Endothelial cell of umbilical vein (primary cell): ENCODE results near the gene RASAL1. TPM values are rescaled to one million over a fixed set of nuclear protein-coding genes. Genes with fewer than 3 reads are reported as not detected.

Experiments
- BruUV-seq: library from RNA; stranded (reverse); fragments of 400-500 nt; replicated peaks from 2 replicates; lab custom pipeline; 2021; lab: Mats Ljungman, UMichigan
- CTCF ChIA-PET: fragments of 300-600, 350-600 bp; sonication (Branson Sonifier 250); formaldehyde crosslinking; loops from one replicate; lab custom pipeline; 2021; ENCODE audit warnings: antibody characterized with exemption, inconsistent platforms; lab: Charles Lee
- POLR2A ChIA-PET: fragments of 300-600, 350-600 bp; sonication (Branson Sonifier 250); formaldehyde crosslinking; loops from one replicate; lab custom pipeline; 2021; ENCODE audit warnings: antibody characterized with exemption, inconsistent platforms; lab: Charles Lee
- DNase-seq: peaks from one replicate; pipeline ENCODE4 v3.0.0-alpha.2; 2011; ENCODE audit warnings: low read depth, low spot score
- FAIRE-seq: peaks from 2 replicates; lab custom pipeline; 2011; peaks lifted over from hg19 to GRCh38; lab: Jason Lieb, UNC
- H2AFZ ChIP-seq: 2 replicates; pipeline ENCODE4 v1.6.0; 2012; ENCODE audit warnings: low read depth, low read length, control low read depth, inconsistent platforms
- H3K27ac ChIP-seq: 2 replicates; pipeline ENCODE4 v1.5.1; 2011; ENCODE audit warnings: low read depth, mild to moderate bottlenecking, control low read depth, low read length, moderate library complexity; ENCODE audit not compliant: insufficient read depth
- H3K27me3 ChIP-seq, 2 experiments: 2 replicates each; pipeline versions ENCODE4 v1.6.0 to v1.6.1; 2011; ENCODE audit warnings: low read length in 2 of 2, mixed read lengths in 1 of 2; ENCODE audit not compliant: control insufficient read depth in 2 of 2, insufficient read depth in 2 of 2
- H3K36me3 ChIP-seq, 2 experiments: 2 replicates in 1 of 2; 3 replicates in 1 of 2; pipeline ENCODE4 v1.5.1; 2011; ENCODE audit warnings: low read length in 2 of 2, mild to moderate bottlenecking in 1 of 2, moderate library complexity in 1 of 2; ENCODE audit not compliant: control insufficient read depth in 2 of 2, insufficient read depth in 2 of 2; ENCODE audit errors: extremely low read depth in 1 of 2
- H3K4me1 ChIP-seq: 3 replicates; pipeline ENCODE4 v1.5.1; 2011; ENCODE audit warnings: mild to moderate bottlenecking, low read length; ENCODE audit not compliant: control insufficient read depth, insufficient read depth; ENCODE audit errors: extremely low read depth
- H3K4me2 ChIP-seq: 2 replicates; pipeline ENCODE4 v1.6.1; 2011; ENCODE audit warnings: low read length, control low read depth, mixed read lengths; ENCODE audit not compliant: insufficient read depth
- H3K4me3 ChIP-seq, 3 experiments: fragments of 200-600 bp in 1 of 3; sonication (generic), shearing (Covaris generic) in 1 of 3; replicated peaks in 1 of 3; 2 replicates each; pipeline ENCODE4 v1.5.1; 2011 to 2016; ENCODE audit warnings: control low read depth in 3 of 3, low read length in 3 of 3, mild to moderate bottlenecking in 2 of 3, inconsistent platforms in 1 of 3, low read depth in 1 of 3, moderate library complexity in 1 of 3; ENCODE audit not compliant: insufficient read depth in 1 of 3
- H3K79me2 ChIP-seq: 2 replicates; pipeline ENCODE4 v1.6.0; 2012; ENCODE audit warnings: low read length, inconsistent platforms; ENCODE audit not compliant: control insufficient read depth, insufficient read depth
- H3K9ac ChIP-seq: replicated peaks from 2 replicates; pipeline ENCODE3; 2011; ENCODE audit warnings: low read length, control low read depth; ENCODE audit not compliant: insufficient read depth; ENCODE audit errors: extremely low read depth
- H3K9me1 ChIP-seq: replicated peaks from 3 replicates; pipeline ENCODE4 v1.6.0; 2011; ENCODE audit warnings: mild to moderate bottlenecking, low read length; ENCODE audit not compliant: control insufficient read depth, insufficient read depth; ENCODE audit errors: extremely low read depth
- H3K9me3 ChIP-seq: replicated peaks from 2 replicates; pipeline ENCODE4 v1.5.1; 2012; ENCODE audit warnings: low read length, inconsistent platforms; ENCODE audit not compliant: control insufficient read depth, insufficient read depth
- H4K20me1 ChIP-seq: replicated peaks from 2 replicates; pipeline ENCODE3; 2011; ENCODE audit warnings: mild to moderate bottlenecking, low read length; ENCODE audit not compliant: control insufficient read depth, insufficient read depth; ENCODE audit errors: extremely low read depth
- EZH2 ChIP-seq: IDR thresholded peaks from 2 replicates; pipeline ENCODE4 v1.6.1; 2012; ENCODE audit warnings: borderline replicate concordance, low read depth, mild to moderate bottlenecking, moderate library complexity, low read length, inconsistent platforms; ENCODE audit not compliant: severe bottlenecking
- FOS ChIP-seq: IDR thresholded peaks from 2 replicates; pipeline ENCODE4 v1.6.1; 2011; ENCODE audit warnings: mild to moderate bottlenecking, low read length, moderate library complexity, borderline replicate concordance; ENCODE audit not compliant: insufficient read depth
- GATA2 ChIP-seq: IDR thresholded peaks from 2 replicates; pipeline ENCODE4 v1.7.0; 2011; ENCODE audit warnings: low read depth, mild to moderate bottlenecking, moderate library complexity, mixed read lengths, low read length; ENCODE audit not compliant: insufficient read length, insufficient read depth
- JUN ChIP-seq: IDR thresholded peaks from 2 replicates; pipeline ENCODE4 v1.6.1; 2011; ENCODE audit warnings: borderline replicate concordance, low read depth; ENCODE audit not compliant: insufficient read length, insufficient read depth
- MYC ChIP-seq: IDR thresholded peaks from one replicate; pipeline ENCODE4 v1.6.1; 2011; ENCODE audit warnings: mild to moderate bottlenecking, low read depth, low read length
- POLR2A ChIP-seq: IDR thresholded peaks from 2 replicates; pipeline ENCODE4 v1.6.1; 2012; ENCODE audit warnings: low read depth, mild to moderate bottlenecking, control low read depth, low read length
- POLR2AphosphoS5 ChIP-seq: IDR thresholded peaks from 2 replicates; pipeline ENCODE4 v1.6.1; 2012; ENCODE audit warnings: low read depth, mild to moderate bottlenecking, control low read depth, low read length, moderate library complexity; ENCODE audit not compliant: insufficient read depth
- dilution Hi-C: fragments of 300-500 bp; cut with MboI; formaldehyde crosslinking; loops from one replicate; pipeline ENCODE4 v1.15.0; 2019; ENCODE audit warnings: low sequenced_read_pairs; ENCODE audit not compliant: extremely low pct_ligation_motif_present
- intact Hi-C: fragments of 100-400 bp; cut with micrococcal nuclease; formaldehyde crosslinking; loops from one replicate; pipeline ENCODE4 v1.10.0; 2022
- polyA plus RNA-seq, 4 experiments: library from polyadenylated mRNA; depleted of rRNA in 3 of 4; stranded (reverse) in 3 of 4; unstranded in 1 of 4; fragments of >200 nt; gene quantifications; 2 replicates each; pipeline versions ENCODE4 v1.2.1 to v1.2.3, GENCODE V29; 2011 to 2012; ENCODE audit warnings: missing spikeins in 1 of 4
- total RNA-seq: library from RNA; stranded (reverse); gene quantifications from 2 replicates; pipeline ENCODE4 v1.2.3, GENCODE V29; 2021
- TF ChIP-seq, protein P1 (sequence below), 2 donors: IDR thresholded peaks; 1 replicate in 1 of 2; 2 replicates in 1 of 2; pipeline ENCODE4 v1.5.1; 2011; ENCODE audit warnings: low read length in 2 of 2, mild to moderate bottlenecking in 2 of 2, moderate library complexity in 2 of 2, control low read depth in 1 of 2, inconsistent platforms in 1 of 2, low read depth in 1 of 2; ENCODE audit not compliant: insufficient read depth in 1 of 2; ENCODE audit errors: extremely low read depth in 1 of 2
- TF ChIP-seq, protein P2 (sequence below): IDR thresholded peaks from 2 replicates; pipeline ENCODE4 v1.6.1; 2011; ENCODE audit not compliant: insufficient read depth, insufficient read length

The RASAL1 gene
- total and polyA plus RNA-seq, 2 donors (not counting 3 experiments of a cell fraction or from before 2014, with no cell fraction given) = not detected

DNA sequence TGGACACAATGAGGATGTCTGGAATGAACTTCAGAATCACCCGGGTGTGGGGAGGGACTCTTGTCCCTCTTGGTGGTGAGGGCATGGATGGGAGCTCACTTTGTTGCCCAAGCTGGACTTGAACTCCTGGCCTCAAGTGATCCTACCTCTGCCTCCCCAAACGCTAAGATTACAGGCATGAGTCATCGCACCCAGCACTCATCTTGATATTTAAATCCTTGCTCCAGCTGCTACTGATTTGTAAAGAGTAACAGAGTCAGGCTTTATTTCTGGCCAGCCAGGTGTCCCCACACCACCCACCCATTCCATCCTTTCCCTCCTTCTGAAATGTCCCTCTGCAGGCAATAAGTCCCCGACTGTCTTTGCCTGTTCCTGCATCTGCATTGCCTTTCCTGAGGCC lies 44.8 kb upstream of the RASAL1 start:
- no TSS peak for BruUV-seq
- H3K27ac ChIP-seq = no peak overlapping the region
- POLR2A ChIA-PET = interaction anchor here (0.6 kb wide), 1 partner anchor 18 kb away, joined by 5 read pairs; no protein-coding TSS in a partner anchor
- H3K9me3 ChIP-seq = no peaks in the 10 kb centered on the region
- DNase-seq (no peak), FAIRE-seq (no peak)
- no peaks in the 10 kb centered on the region for H4K20me1 ChIP-seq
- no peak overlapping the region for H3K4me2 ChIP-seq
- no peak overlapping the region for H3K4me3 ChIP-seq
- H3K9me1 ChIP-seq = no peaks in the 10 kb centered on the region
- H3K36me3 ChIP-seq = peaks cover 10 to 32% of the 10 kb centered on the region in 2 experiments
- peaks cover 33% of the 10 kb centered on the region for H3K79me2 ChIP-seq
- CTCF ChIA-PET = interaction anchor here (0.6 kb wide), 1 partner anchor 467 kb away, joined by 3 read pairs; no protein-coding TSS in a partner anchor
- H2AFZ ChIP-seq = no peak overlapping the region
- intact Hi-C loops = loop anchor here (2.0 kb wide), 1 partner anchor 18 kb away; no protein-coding TSS in a partner anchor
- TF ChIP-seq MYC (no peak), POLR2AphosphoS5 (no peak), POLR2A (no peak), GATA2 (no peak), FOS (no peak), EZH2 (no peak), JUN (no peak)
- TF ChIP-seq, protein P1, sequence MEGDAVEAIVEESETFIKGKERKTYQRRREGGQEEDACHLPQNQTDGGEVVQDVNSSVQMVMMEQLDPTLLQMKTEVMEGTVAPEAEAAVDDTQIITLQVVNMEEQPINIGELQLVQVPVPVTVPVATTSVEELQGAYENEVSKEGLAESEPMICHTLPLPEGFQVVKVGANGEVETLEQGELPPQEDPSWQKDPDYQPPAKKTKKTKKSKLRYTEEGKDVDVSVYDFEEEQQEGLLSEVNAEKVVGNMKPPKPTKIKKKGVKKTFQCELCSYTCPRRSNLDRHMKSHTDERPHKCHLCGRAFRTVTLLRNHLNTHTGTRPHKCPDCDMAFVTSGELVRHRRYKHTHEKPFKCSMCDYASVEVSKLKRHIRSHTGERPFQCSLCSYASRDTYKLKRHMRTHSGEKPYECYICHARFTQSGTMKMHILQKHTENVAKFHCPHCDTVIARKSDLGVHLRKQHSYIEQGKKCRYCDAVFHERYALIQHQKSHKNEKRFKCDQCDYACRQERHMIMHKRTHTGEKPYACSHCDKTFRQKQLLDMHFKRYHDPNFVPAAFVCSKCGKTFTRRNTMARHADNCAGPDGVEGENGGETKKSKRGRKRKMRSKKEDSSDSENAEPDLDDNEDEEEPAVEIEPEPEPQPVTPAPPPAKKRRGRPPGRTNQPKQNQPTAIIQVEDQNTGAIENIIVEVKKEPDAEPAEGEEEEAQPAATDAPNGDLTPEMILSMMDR (IDR thresholded peaks at IDR 0.05; ENCODE audit: extremely low read depth in 1 of 2, insufficient read depth in 1 of 2, low read depth in 1 of 2, low read length in 2 of 2) = no peak
- TF ChIP-seq, protein P2, sequence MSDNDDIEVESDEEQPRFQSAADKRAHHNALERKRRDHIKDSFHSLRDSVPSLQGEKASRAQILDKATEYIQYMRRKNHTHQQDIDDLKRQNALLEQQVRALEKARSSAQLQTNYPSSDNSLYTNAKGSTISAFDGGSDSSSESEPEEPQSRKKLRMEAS = no peak
- H3K9ac ChIP-seq = no peak overlapping the region
- dilution Hi-C loops = no loop called here
- peaks cover 3% of the 10 kb centered on the region for H3K4me1 ChIP-seq
- H3K27me3 ChIP-seq = no peaks in the 10 kb centered on the region
